MM.1S (cell line): Measurements from ENCODE around the gene CHRNA4.

Experiments
- DNase-seq: peaks from one replicate; pipeline ENCODE4 v3.0.0-alpha.2; 2015
- H2AFZ ChIP-seq: fragments of 300-600 bp; sonication (generic); 2 replicates; pipeline ENCODE4 v1.6.0; 2016; ENCODE audit warnings: antibody characterized with exemption, low read length
- H3F3A ChIP-seq: fragments of 300-600 bp; sonication (generic); 2 replicates; pipeline ENCODE4 v1.6.1; 2016; ENCODE audit warnings: mild to moderate bottlenecking, antibody characterized with exemption, low read length, moderate library complexity, mixed read lengths; ENCODE audit not compliant: insufficient read depth
- H3K27ac ChIP-seq: fragments of 300-600 bp; sonication (generic); 2 replicates; pipeline ENCODE4 v1.5.1; 2016; ENCODE audit warnings: mild to moderate bottlenecking, low read length
- H3K27me3 ChIP-seq: fragments of 300-600 bp; sonication (generic); replicated peaks from 2 replicates; pipeline ENCODE4 v1.6.0; 2016; ENCODE audit warnings: low read length; ENCODE audit not compliant: insufficient read depth
- H3K36me3 ChIP-seq: fragments of 300-600 bp; sonication (generic); replicated peaks from 2 replicates; pipeline ENCODE4 v1.6.1; 2016; ENCODE audit warnings: mild to moderate bottlenecking, low read length, mixed read lengths; ENCODE audit not compliant: insufficient read depth
- H3K4me1 ChIP-seq: fragments of 300-600 bp; sonication (generic); 2 replicates; pipeline ENCODE4 v1.6.1; 2016; ENCODE audit warnings: low read length, mixed read lengths
- H3K4me2 ChIP-seq: fragments of 300-600 bp; sonication (generic); 2 replicates; pipeline ENCODE4 v1.6.0; 2016; ENCODE audit warnings: low read depth, low read length
- H3K4me3 ChIP-seq: fragments of 300-600 bp; sonication (generic); 2 replicates; pipeline ENCODE4 v1.5.1; 2016; ENCODE audit warnings: low read length, mixed read lengths
- H3K79me2 ChIP-seq: fragments of 300-600 bp; sonication (generic); 2 replicates; pipeline ENCODE4 v1.6.1; 2016; ENCODE audit warnings: mixed run types, low read length, mixed read lengths
- H3K9ac ChIP-seq: fragments of 300-600 bp; sonication (generic); 2 replicates; pipeline ENCODE4 v1.6.1; 2016; ENCODE audit warnings: low read length, mixed read lengths
- H3K9me2 ChIP-seq: fragments of 300-600 bp; sonication (generic); replicated peaks from 2 replicates; pipeline ENCODE4 v1.6.1; 2016; ENCODE audit warnings: mild to moderate bottlenecking, low read length, mixed read lengths; ENCODE audit not compliant: insufficient read depth
- H3K9me3 ChIP-seq: fragments of 300-600 bp; sonication (generic); replicated peaks from 2 replicates; pipeline ENCODE4 v1.6.1; 2016; ENCODE audit warnings: mild to moderate bottlenecking, low read length, mixed read lengths; ENCODE audit not compliant: insufficient read depth
- H4K20me1 ChIP-seq: fragments of 300-600 bp; sonication (generic); 2 replicates; pipeline ENCODE4 v1.6.1; 2016; ENCODE audit warnings: mild to moderate bottlenecking, low read length, moderate library complexity, mixed read lengths; ENCODE audit not compliant: insufficient read depth
- EZH2 ChIP-seq: fragments of 300-600 bp; sonication (generic); optimal IDR thresholded peaks from 2 replicates; pipeline ENCODE3; 2017; ENCODE audit warnings: low read depth, mild to moderate bottlenecking, antibody characterized with exemption, low read length, mixed read lengths
- EZH2phosphoT487 ChIP-seq: fragments of 300-600 bp; sonication (generic); IDR thresholded peaks from 2 replicates; pipeline ENCODE4 v1.6.1; 2018; ENCODE audit warnings: antibody characterized with exemption, low read length
- TF ChIP-seq, protein P1 (sequence below): fragments of 300-600 bp; sonication (generic); IDR thresholded peaks from 2 replicates; pipeline ENCODE4 v1.5.1; 2016; ENCODE audit warnings: antibody characterized with exemption, low read length, mixed read lengths

CHRNA4 gene

DNA sequence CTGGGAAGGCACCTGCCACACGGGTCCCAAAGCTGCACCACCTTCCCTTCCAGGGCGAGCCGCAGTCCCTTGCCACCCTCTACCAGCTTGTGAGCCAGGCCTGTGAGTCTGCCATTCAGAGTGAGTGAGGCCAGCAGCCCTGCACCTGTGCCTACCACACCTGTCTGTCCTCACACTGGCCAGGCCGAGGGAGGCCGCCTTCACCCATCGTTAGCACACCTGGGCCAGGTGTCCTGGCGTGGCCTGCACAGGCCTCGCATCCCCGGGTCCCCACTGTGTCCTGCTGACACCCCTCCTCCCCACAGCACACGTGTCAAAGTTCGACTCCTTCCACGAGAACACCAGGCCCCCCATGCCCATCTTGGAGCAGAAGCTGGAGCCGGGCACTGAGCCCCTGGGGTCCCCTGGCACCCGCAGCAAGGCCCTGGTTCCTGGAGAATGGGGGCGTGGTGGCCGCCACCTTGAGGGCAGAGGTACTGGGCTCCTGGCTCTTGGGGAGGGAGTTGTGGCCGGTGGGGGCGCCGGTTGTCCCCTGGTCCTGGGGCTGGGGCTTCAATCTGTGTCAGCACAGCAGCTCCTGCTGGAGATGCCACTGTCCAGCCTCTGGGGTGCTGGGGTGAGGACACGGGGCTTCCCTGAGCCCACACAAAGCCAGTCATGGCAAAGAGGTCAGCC, 33.0 kb downstream of the CHRNA4 start:
- Histone ChIP-seq H3K79me2 (no peaks in the 10 kb centered on the region), H3K4me1 (no peaks in the 10 kb centered on the region), H3K27ac (no peak overlapping the region), H3K4me3 (no peak overlapping the region), H2AFZ (no peak overlapping the region), H3F3A (no peaks in the 10 kb centered on the region), H3K27me3 (peaks cover 65% of the 10 kb centered on the region), H3K36me3 (no peaks in the 10 kb centered on the region), H3K9me3 (no peaks in the 10 kb centered on the region), H4K20me1 (no peaks in the 10 kb centered on the region), H3K9me2 (no peaks in the 10 kb centered on the region), H3K4me2 (no peak overlapping the region), H3K9ac (no peak overlapping the region)
- TF ChIP-seq EZH2phosphoT487, result no peak
- TF ChIP-seq, protein P1, sequence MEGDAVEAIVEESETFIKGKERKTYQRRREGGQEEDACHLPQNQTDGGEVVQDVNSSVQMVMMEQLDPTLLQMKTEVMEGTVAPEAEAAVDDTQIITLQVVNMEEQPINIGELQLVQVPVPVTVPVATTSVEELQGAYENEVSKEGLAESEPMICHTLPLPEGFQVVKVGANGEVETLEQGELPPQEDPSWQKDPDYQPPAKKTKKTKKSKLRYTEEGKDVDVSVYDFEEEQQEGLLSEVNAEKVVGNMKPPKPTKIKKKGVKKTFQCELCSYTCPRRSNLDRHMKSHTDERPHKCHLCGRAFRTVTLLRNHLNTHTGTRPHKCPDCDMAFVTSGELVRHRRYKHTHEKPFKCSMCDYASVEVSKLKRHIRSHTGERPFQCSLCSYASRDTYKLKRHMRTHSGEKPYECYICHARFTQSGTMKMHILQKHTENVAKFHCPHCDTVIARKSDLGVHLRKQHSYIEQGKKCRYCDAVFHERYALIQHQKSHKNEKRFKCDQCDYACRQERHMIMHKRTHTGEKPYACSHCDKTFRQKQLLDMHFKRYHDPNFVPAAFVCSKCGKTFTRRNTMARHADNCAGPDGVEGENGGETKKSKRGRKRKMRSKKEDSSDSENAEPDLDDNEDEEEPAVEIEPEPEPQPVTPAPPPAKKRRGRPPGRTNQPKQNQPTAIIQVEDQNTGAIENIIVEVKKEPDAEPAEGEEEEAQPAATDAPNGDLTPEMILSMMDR, result no peak
- no peak for TF ChIP-seq EZH2
- DNase-seq, result no peak

DNA sequence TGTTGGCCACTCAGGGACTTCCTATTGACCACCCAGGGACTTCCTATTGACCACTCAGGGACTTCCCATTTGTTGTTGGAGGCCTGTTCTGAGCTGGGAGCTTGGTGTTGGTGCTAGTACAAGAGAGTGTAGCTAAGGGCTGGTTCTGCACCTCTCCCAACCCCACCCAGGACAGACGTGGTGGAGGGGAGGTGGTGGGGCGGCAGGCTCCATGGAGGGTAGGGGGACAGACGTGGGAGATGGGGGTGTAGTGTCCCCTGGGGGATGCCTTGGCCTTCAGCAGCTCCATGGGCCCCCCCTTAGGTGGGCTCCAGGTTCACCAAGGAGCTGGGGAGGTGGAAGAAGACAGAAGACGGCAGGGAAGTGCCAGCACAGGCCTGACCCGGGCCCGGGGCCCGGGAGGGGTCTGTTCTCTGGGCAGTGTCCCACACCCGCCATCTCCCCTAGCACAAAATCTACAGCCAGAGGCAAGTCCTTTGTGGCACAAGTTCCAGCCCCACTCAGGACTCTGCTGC, 33.9 kb downstream of the CHRNA4 start:
- Histone ChIP-seq H3K4me1 (no peaks in the 10 kb centered on the region), H2AFZ (0 out of 2 replicates have a peak overlapping the region, but pooled peaks have one; percentile 34), H3K27me3 (peaks cover 65% of the 10 kb centered on the region)

DNA sequence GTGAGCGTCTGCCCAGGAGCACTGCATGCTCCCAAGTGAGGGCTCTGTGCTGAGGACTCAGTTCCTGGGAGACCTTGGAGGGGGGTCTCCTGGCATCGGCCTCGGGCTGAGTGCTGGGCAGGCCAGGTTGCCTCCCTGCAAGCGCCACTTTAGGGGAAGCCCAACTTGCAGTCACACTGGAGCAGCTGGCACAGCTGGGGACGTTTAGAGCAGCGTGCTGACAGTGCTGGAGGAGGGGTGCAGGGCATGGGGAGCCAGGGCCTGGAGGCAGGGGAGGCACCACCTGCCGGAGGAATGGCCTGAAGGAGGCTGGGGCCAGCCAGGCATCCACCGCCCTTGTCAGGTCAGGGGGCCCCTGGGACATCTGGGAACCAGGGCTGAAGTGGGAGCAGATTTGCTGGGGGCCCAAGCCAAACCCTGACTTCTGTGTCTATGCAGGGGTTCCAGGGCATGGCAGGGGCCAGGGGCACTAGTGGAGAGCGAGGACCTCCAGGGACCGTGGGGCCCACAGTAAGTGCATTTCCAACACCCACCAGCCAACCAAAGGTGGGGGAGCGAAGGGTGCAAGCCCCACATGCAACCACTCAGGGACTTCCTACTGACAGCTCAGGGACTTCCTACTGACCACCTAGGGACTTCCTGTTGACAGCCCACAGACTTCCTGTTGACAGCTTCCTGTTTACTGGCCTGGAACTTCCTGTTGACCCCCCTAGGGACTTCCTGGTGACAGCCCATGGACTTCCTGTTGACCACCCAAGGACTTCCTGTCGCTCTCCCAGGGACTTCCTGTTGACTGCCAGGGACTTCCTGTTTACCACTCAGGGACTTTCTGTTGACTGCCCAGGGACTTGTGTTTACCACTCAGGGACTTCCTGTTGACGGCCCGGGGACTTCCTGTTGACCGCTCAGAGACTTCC, 34.6 kb downstream of the CHRNA4 start:
- Histone ChIP-seq H3K27ac (no peak overlapping the region), H3K9ac (no peak overlapping the region), H3K4me1 (no peaks in the 10 kb centered on the region), H3K9me3 (no peaks in the 10 kb centered on the region), H4K20me1 (no peaks in the 10 kb centered on the region), H3K27me3 (peaks cover 65% of the 10 kb centered on the region), H3K36me3 (no peaks in the 10 kb centered on the region), H2AFZ (0 out of 2 replicates have a peak overlapping the region, but pooled peaks have one; percentile 34), H3K4me3 (no peak overlapping the region), H3K9me2 (no peaks in the 10 kb centered on the region), H3F3A (no peaks in the 10 kb centered on the region), H3K79me2 (no peaks in the 10 kb centered on the region), H3K4me2 (no peak overlapping the region)
- TF ChIP-seq, protein P1, result no peak
- TF ChIP-seq EZH2 (no peak), EZH2phosphoT487 (no peak)
- no peak for DNase-seq

More for the DNA sequence above, 33.9 kb downstream of the CHRNA4 start:
- Histone ChIP-seq H3K27ac (no peak overlapping the region), H3K9me2 (no peaks in the 10 kb centered on the region), H3K9me3 (no peaks in the 10 kb centered on the region), H3F3A (no peaks in the 10 kb centered on the region), H3K4me3 (no peak overlapping the region), H3K9ac (no peak overlapping the region), H4K20me1 (no peaks in the 10 kb centered on the region), H3K79me2 (no peaks in the 10 kb centered on the region), H3K36me3 (no peaks in the 10 kb centered on the region), H3K4me2 (no peak overlapping the region)
- no peak for DNase-seq
- no peak for TF ChIP-seq EZH2phosphoT487
- TF ChIP-seq, protein P1, result no peak
- no peak for TF ChIP-seq EZH2
